ENCODE data around the gene FRMPD1. TPM values are rescaled to one million over a fixed set of nuclear protein-coding genes. Genes with fewer than 3 reads are reported as not detected.

The FRMPD1 gene
- total RNA-seq, 1 donor from 2014 or later: not detected

DNA sequence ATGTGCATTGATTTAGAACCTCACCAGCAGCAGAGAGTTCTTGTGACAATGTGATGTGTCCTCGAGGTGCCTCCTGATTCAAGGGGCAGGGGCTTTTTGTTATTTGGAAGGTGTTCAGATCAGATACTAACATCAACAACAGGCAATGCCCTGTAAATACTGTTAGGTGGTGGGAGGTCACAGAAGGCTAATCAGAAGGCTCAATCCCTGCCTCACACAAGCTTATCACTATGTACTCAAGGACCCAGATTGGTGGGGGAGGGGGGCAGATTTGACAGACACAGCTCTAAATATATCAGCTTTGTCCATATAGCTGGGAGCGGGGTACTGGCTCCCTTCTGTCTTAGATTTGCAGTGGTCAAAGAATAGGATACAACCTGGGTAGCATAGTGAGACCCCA is 2.6 kb downstream of the FRMPD1 start:
- TF ChIP-seq CTCF (IDR thresholded peaks at IDR 0.05): no peak
- Histone ChIP-seq H3K27me3 (peaks cover 49% of the 10 kb centered on the region), H3K9me3 (no peaks in the 10 kb centered on the region), H3K4me3 (no peak overlapping the region), H3K36me3 (no peaks in the 10 kb centered on the region), H3K4me1 (peaks cover 6% of the 10 kb centered on the region), H3K27ac (no peak overlapping the region)
- no peak for DNase-seq
- intact Hi-C loops (cut with DNase I): no loop called here
- ATAC-seq: no peak

DNA sequence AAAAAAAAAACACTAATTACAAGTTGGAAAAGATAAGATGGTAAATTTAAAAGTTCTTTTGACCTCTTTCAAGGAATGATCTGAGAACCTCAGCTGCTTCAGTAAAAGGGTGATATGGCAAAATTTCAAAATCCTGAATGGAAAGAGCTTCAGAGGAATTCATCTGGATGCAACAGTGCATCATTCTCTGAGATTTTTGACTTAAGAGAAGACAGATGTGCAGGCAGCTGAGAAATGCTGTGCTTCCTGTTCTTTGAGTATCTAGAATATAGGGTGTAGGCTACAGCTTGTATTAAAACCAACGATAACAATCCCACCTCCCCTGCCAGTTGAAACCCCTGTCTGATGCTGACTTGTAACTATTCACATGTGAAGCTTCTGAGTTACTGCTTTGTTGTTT is 6.2 kb downstream of the FRMPD1 start:
- H3K27me3 ChIP-seq: peaks cover 33% of the 10 kb centered on the region
- H3K4me1 ChIP-seq: no peaks in the 10 kb centered on the region
- no peak overlapping the region for H3K27ac ChIP-seq
- intact Hi-C loops (cut with DNase I): no loop called here
- H3K36me3 ChIP-seq: no peaks in the 10 kb centered on the region
- H3K4me3 ChIP-seq: no peak overlapping the region
- TF ChIP-seq CTCF (IDR thresholded peaks at IDR 0.05): no peak
- H3K9me3 ChIP-seq: no peaks in the 10 kb centered on the region
- DNase-seq (no peak), ATAC-seq (no peak)

GRCh38 chr9:37660691-37661090 is 9.9 kb downstream of the FRMPD1 start:
- DNase-seq: no peak
- peaks cover 14% of the 10 kb centered on the region for H3K27me3 ChIP-seq
- H3K27ac ChIP-seq: no peak overlapping the region
- H3K4me1 ChIP-seq: no peaks in the 10 kb centered on the region
- no peak overlapping the region for H3K4me3 ChIP-seq
- no peaks in the 10 kb centered on the region for H3K9me3 ChIP-seq
- no peaks in the 10 kb centered on the region for H3K36me3 ChIP-seq
- TF ChIP-seq CTCF (IDR thresholded peaks at IDR 0.05): no peak
- intact Hi-C loops (cut with DNase I): no loop called here
- no peak for ATAC-seq

DNA sequence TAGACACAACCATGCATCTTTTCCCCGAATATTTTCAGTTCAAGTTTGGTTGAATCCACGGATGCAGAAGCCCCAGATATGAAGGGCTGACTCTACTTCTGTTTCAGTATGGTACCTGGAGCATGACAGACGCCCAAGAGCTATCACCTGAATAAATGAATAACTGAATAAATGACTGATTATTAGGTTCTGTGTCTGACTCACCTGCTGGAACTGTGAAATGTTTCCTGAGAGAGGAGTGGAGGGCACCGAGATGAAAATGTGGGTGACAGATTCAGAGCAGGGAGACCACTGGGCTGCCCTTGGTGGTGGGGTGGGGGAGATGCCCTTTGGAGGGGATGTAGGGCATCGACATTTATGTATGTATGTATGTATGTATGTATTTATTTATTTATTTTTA is 13.2 kb downstream of the FRMPD1 start:
- no peak for DNase-seq
- no peaks in the 10 kb centered on the region for H3K9me3 ChIP-seq
- H3K4me3 ChIP-seq: no peak overlapping the region
- TF ChIP-seq CTCF (IDR thresholded peaks at IDR 0.05): no peak
- no peak for ATAC-seq
- H3K4me1 ChIP-seq: no peaks in the 10 kb centered on the region
- H3K27me3 ChIP-seq: peaks cover 22% of the 10 kb centered on the region
- intact Hi-C loops (cut with DNase I): no loop called here
- no peaks in the 10 kb centered on the region for H3K36me3 ChIP-seq
- H3K27ac ChIP-seq: no peak overlapping the region

DNA sequence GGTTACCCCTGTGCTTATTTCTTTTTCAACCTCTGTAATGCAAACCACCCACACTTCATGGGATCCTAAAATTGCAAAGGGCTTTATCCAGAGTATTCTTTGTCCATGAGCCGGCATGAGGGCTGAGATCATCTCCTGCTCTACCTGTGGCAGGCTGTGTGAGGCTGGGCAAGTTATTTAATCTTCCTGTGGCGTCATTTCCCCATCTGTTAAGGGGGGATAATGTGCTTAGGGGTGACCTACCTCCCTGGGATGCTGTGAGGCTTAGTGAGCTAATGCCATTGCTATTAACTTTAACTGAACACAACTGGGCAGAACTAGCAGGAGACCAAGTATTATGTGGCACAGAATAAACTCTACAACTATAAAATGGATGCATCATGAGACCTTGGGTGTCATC is 17.0 kb downstream of the FRMPD1 start:
- Histone ChIP-seq H3K27ac (no peak overlapping the region), H3K4me3 (no peak overlapping the region), H3K4me1 (no peaks in the 10 kb centered on the region), H3K36me3 (no peaks in the 10 kb centered on the region), H3K9me3 (no peaks in the 10 kb centered on the region), H3K27me3 (peaks cover 30% of the 10 kb centered on the region)
- DNase-seq (no peak), ATAC-seq (no peak)
- TF ChIP-seq CTCF (IDR thresholded peaks at IDR 0.05): no peak
- intact Hi-C loops (cut with DNase I): no loop called here

GRCh38 chr9:37668116-37668601 is 17.4 kb downstream of the FRMPD1 start:
- DNase-seq: no peak
- ATAC-seq: no peak
- Histone ChIP-seq H3K27ac (no peak overlapping the region), H3K4me3 (no peak overlapping the region), H3K36me3 (no peaks in the 10 kb centered on the region), H3K9me3 (no peaks in the 10 kb centered on the region), H3K27me3 (peaks cover 30% of the 10 kb centered on the region), H3K4me1 (no peaks in the 10 kb centered on the region)
- intact Hi-C loops (cut with DNase I): no loop called here
- no peak for TF ChIP-seq CTCF (IDR thresholded peaks at IDR 0.05)

Measured in upper lobe of right lung (tissue), 1 donor.